Body of pancreas (tissue), 4 donors: ENCODE data around the gene STX18. TPM values are rescaled to one million over a fixed set of nuclear protein-coding genes. Genes with fewer than 3 reads are reported as not detected.

Experiments used
- ATAC-seq: fragments of 150-250 bp; one replicate; pipeline ENCODE4 v1.9.1; 2016
- DNase-seq, 4 donors: peaks; one replicate each; pipeline ENCODE4 v3.0.0-alpha.2; 2019
- H3K27ac ChIP-seq, 4 donors: fragments of 200-600 bp; sonication (generic); 1 replicate in 3 of 4; 2 replicates in 1 of 4; pipeline versions ENCODE4 v1.5.1 to v1.6.1; 2016 to 2019; ENCODE audit warnings: mild to moderate bottlenecking in 1 of 4, mixed read lengths in 1 of 4, moderate library complexity in 1 of 4
- H3K27me3 ChIP-seq, 2 donors: fragments of 200-600 bp; sonication (generic); one replicate each; pipeline ENCODE4 v1.6.0; 2016; ENCODE audit warnings: mild to moderate bottlenecking in 1 of 2
- H3K36me3 ChIP-seq, 2 donors: fragments of 200-600 bp; sonication (generic); replicated peaks in 1 of 2; 2 replicates each; pipeline ENCODE4 v1.5.1; 2016; ENCODE audit warnings: low read depth in 2 of 2; ENCODE audit not compliant: insufficient read depth in 1 of 2
- H3K4me1 ChIP-seq: fragments of 200-600 bp; sonication (generic); one replicate; pipeline ENCODE4 v1.6.0; 2016
- H3K4me3 ChIP-seq, 2 donors: fragments of 200-600 bp; sonication (generic); 1 replicate in 1 of 2; 2 replicates in 1 of 2; pipeline ENCODE4 v1.5.1; 2016 to 2019
- H3K9me3 ChIP-seq, 3 donors: fragments of 200-600 bp; sonication (generic); 1 replicate in 2 of 3; 2 replicates in 1 of 3; pipeline ENCODE4 v1.5.1; 2016
- POLR2A ChIP-seq, 3 donors: fragments of 450-650 bp; IDR thresholded peaks; one replicate each; pipeline ENCODE4 v1.6.1; 2016; ENCODE audit warnings: antibody characterized with exemption in 3 of 3, mild to moderate bottlenecking in 2 of 3
- WGBS, 2 donors: methylation state at CpG; one replicate each; pipeline ENCODE4 v1.1.5; 2017; 5-methylcytosine and 5-hydroxymethylcytosine counted together
- intact Hi-C: fragments of 100-400 bp; cut with DNase I; formaldehyde crosslinking; loops from one replicate; pipeline ENCODE4 v1.15.1; 2023
- total RNA-seq, 2 donors: library from RNA; depleted of rRNA; stranded (reverse); fragments of >200 nt; gene quantifications; one replicate each; pipeline ENCODE4 v1.1.0, GENCODE V29; 2016
- TF ChIP-seq, protein P1 (sequence below), 7 experiments: fragments of 450-650 bp in 4 of 7; fragments of 200-600 bp in 3 of 7; sonication (generic) in 3 of 7; IDR thresholded peaks; one replicate each; pipeline ENCODE4 v1.5.1; 2016 to 2019; ENCODE audit warnings: antibody characterized with exemption in 7 of 7

STX18 gene
- total RNA-seq, 2 donors from 2014 or later: 13.5 to 53.4 TPM

DNA sequence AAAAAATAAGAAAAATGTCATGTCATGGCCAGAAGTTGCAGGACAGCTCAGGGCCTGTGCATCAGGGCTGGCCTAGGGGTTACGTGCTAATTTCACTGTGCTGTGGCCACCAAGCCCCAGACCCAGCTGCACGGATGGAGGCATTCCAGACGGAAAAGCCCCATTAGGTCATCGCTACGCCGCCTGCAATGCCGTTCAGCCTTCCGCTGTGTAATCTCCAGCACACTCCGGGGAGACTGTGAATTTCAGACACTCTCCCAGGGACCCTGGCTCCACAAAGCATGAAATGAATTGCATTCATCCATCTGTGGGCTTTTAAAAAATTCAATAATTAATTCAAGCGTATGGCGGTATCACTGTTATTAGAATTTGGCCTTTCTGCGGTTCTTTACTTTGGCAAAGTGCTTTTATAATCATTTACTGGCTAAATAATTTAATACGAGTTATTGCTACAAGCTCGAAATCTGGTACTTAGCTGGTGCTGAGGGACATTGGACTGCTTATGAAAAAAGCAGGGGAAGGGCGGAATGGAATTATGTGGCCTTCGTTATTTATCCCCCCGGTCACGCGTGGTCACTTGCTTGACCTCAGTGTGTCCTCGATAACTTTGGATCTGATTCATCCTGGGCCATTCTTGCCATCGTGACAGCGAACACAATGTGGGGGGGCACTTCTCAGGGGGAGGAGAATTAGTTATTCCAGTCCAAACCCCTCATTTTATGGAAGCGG, 164.0 kb downstream of the STX18 start:
- DNase-seq (no peak), ATAC-seq (no peak)
- H3K4me1 ChIP-seq: no peaks in the 10 kb centered on the region
- H3K27me3 ChIP-seq: no peaks in the 10 kb centered on the region
- H3K4me3 ChIP-seq: no peak overlapping the region
- peaks cover 0 to 8% (median 0%) of the 10 kb centered on the region in 3 donors for H3K9me3 ChIP-seq
- TF ChIP-seq, protein P1, sequence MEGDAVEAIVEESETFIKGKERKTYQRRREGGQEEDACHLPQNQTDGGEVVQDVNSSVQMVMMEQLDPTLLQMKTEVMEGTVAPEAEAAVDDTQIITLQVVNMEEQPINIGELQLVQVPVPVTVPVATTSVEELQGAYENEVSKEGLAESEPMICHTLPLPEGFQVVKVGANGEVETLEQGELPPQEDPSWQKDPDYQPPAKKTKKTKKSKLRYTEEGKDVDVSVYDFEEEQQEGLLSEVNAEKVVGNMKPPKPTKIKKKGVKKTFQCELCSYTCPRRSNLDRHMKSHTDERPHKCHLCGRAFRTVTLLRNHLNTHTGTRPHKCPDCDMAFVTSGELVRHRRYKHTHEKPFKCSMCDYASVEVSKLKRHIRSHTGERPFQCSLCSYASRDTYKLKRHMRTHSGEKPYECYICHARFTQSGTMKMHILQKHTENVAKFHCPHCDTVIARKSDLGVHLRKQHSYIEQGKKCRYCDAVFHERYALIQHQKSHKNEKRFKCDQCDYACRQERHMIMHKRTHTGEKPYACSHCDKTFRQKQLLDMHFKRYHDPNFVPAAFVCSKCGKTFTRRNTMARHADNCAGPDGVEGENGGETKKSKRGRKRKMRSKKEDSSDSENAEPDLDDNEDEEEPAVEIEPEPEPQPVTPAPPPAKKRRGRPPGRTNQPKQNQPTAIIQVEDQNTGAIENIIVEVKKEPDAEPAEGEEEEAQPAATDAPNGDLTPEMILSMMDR (IDR thresholded peaks at IDR 0.05): no peak
- TF ChIP-seq POLR2A (IDR thresholded peaks at IDR 0.05): no peak
- H3K27ac ChIP-seq: no peak overlapping the region
- no peaks in the 10 kb centered on the region for H3K36me3 ChIP-seq
- WGBS, 2 donors: 73% methylated on average over 23 of the region's 23 CpGs
- intact Hi-C loops: no loop called here

DNA sequence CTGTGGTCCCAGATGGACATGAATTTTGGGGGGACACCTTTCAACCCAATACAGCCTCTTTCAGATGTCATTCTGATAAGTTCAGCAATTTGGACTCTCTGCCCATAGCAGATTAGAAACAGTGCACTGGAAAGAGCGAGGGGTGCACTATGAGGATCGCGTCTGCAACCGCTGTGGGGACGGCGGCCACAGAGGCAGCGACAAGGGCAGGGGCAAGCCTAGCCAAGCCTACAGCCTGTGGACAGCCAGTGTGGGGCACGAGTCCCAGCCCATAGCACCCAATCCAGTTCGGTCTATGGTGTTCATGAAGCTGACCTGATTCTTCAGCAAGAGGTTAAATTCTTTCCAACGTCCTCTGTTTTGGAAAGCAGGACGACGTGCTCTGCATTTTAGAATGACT, 164.7 kb downstream of the STX18 start:
- Histone ChIP-seq H3K27ac (no peak overlapping the region), H3K4me3 (no peak overlapping the region), H3K36me3 (no peaks in the 10 kb centered on the region), H3K27me3 (no peaks in the 10 kb centered on the region), H3K9me3 (peaks cover 0 to 8% (median 0%) of the 10 kb centered on the region in 3 donors), H3K4me1 (no peaks in the 10 kb centered on the region)
- ATAC-seq (no peak), DNase-seq (no peak)
- intact Hi-C loops: no loop called here
- WGBS, 2 donors: 69 to 73% methylated on average over 12 of the region's 12 CpGs
- TF ChIP-seq, protein P1 (IDR thresholded peaks at IDR 0.05): no peak
- no peak for TF ChIP-seq POLR2A (IDR thresholded peaks at IDR 0.05)

DNA sequence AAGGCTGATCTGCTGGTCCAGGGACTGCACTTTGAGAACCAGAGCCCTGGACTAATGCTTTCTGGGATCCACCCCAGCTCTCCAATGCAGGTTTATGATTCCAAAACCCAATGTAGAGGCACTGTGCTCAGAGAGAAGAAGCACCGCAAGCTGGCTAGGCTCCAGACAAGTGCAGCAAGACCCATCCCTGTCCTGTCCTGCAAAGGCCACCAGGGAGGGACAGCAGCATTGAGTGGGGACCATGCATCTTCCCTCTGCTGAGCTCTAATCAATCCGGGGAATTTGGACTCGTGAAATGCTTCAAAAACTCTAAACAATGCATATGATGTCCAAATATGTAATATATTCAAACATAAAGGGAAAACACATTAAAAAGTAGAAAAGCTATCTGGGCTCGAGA, 165.8 kb downstream of the STX18 start:
- Histone ChIP-seq H3K4me3 (no peak overlapping the region), H3K4me1 (no peaks in the 10 kb centered on the region), H3K27me3 (no peaks in the 10 kb centered on the region), H3K27ac (no peak overlapping the region), H3K36me3 (no peaks in the 10 kb centered on the region), H3K9me3 (peaks cover 0 to 8% (median 0%) of the 10 kb centered on the region in 3 donors)
- ATAC-seq: no peak
- no peak for DNase-seq
- WGBS, 2 donors: 56 to 67% methylated on average over 3 to 4 of the region's 4 CpGs
- intact Hi-C loops: no loop called here
- TF ChIP-seq, protein P1 (IDR thresholded peaks at IDR 0.05): no peak
- no peak for TF ChIP-seq POLR2A (IDR thresholded peaks at IDR 0.05)

DNA sequence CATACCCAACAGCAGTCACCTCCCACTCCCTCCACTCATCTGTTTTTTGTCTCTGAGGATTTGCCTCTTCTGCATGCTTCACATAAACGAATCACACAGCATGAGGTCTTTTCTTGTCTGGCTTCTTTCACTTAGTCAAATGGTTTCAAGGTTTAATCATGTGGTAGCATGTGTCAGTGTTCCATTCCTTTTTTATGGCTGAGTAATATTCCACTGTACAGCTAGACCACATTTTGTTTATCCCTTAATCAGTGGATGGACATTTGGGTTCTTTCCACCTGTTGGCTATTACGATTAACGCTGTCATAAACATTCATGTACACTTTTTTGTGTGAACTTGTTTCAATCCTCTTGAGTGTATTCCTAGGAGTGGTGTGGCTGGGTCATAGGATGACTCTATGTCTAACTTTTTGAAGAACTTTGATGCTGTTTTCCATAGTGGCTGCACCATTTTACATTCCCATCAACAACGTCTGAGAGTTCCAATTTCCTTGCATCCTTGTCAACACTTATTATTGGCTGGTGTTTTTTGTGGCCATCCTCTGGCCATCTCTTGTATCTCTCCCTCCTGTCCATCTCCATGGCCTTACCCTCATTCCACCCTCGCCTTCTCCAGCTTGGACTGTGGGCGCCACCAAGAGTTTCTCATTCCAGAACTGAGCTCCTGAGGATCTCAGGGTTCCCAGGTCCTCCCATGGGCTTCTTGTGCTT, 167.3 kb downstream of the STX18 start:
- DNase-seq: no peak
- WGBS, 2 donors: 69 to 79% methylated on average over 6 of the region's 6 CpGs
- intact Hi-C loops: no loop called here
- Histone ChIP-seq H3K4me3 (no peak overlapping the region), H3K9me3 (peaks cover 0 to 8% (median 0%) of the 10 kb centered on the region in 3 donors), H3K27me3 (no peaks in the 10 kb centered on the region), H3K27ac (no peak overlapping the region), H3K36me3 (no peaks in the 10 kb centered on the region), H3K4me1 (no peaks in the 10 kb centered on the region)
- no peak for TF ChIP-seq POLR2A (IDR thresholded peaks at IDR 0.05)
- TF ChIP-seq, protein P1 (IDR thresholded peaks at IDR 0.05): no peak
- no peak for ATAC-seq

Other genes starting within 250 kb of the STX18 start
- gene NSG1, start 154.9 kb downstream of the STX18 start, total RNA-seq: 1 to 10 TPM in 1 of 2 donors, under 1 TPM in 1; 0.78 to 1.3 TPM